Activated CD4-positive, CD25-positive, alpha-beta regulatory T cell treated with anti-CD3 and anti-CD28 coated beads, Interleukin-2, amount 50 U/mL, for 72 hours (primary cell): ENCODE results near the gene PDE10A.

ENCODE experiments used
- DNase-seq: peaks from one replicate; pipeline ENCODE4 v3.0.0; 2021

PDE10A gene

GRCh38 chr6:165677091-165677490 lies 14.1 kb upstream of the PDE10A start:
- DNase-seq: no peak

- no peak for DNase-seq
These were observed 13.5 kb upstream of the PDE10A start for GRCh38 chr6:165676435-165677068.

- DNase-seq: no peak
These were observed 12.1 kb upstream of the PDE10A start for GRCh38 chr6:165675120-165675519.

- DNase-seq: no peak
These were observed 11.4 kb upstream of the PDE10A start for GRCh38 chr6:165674155-165675029.

DNA sequence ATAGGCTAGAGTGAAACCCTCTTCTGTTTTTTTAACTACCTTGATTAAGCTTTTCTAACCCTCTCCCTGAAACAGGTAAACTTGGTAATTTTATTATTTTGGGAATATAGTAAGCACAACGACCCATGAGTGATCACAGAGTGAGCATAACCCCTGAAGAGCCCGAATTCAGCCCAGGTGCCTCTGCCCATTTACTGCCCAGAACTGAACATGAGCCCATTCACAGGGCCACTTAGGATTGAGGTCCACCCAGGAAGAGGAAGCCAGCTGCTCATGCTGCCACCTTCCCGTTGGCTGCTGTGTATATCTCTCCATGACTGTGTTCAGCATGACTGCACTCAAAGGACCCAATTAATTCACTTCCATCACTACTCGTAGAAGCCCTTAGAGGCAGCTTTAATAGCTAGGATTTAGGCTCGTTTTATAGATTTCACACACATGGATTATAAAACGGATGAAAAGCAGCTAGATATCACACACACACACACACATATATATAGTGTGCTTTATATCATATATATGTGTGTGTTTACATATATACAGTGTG lies 8.3 kb upstream of the PDE10A start:
- DNase-seq: no peak

- DNase-seq: no peak
These were observed 5.9 kb upstream of the PDE10A start for GRCh38 chr6:165668951-165669350.

GRCh38 chr6:165665384-165665672 lies 2.3 kb upstream of the PDE10A start:
- DNase-seq: no peak

- DNase-seq: no peak
These were observed 1.7 kb upstream of the PDE10A start for GRCh38 chr6:165664559-165665383.

DNA sequence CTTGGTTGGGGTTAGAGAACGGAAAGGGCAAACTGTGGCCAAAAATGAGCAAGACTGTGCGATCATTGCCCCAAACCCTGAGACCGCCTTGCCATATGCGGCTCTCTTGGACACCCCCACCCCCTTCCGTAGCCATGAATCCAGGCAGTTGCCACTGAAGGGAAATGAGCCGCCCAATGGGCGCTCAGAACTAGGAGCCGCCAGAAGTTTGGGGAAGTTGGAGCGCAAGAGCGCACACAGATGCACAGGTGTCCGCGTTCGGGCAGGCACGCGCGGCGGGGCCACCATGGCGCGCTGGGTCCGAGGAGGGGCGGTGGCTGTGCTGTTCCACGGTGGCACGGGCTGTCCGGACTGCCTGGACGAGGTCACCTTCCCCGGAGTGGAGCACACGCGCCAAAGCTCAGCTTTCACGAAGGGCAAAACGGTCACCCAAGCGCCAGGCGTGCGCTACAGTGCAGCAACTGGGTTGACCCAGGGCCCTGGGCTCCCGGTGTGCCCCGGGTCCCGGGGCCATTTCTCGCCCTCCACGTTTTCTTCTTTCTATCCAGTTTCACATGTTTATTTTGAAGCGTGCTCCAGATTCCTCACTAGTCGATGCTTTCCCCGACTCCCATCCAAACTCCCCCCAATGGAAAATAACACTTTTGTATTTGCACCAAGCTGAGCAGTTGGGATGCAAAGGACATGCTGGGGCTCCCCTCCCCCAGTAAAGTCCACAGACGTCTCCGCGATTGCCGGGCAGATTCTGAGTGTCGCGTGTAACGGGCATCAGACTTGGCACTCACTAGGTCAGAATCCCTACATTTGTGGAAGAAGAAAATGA lies 906 bp upstream of the PDE10A start:
- no peak for DNase-seq

GRCh38 chr6:165663377-165663735 lies 315 bp upstream of the PDE10A start:
- no peak for DNase-seq

DNA sequence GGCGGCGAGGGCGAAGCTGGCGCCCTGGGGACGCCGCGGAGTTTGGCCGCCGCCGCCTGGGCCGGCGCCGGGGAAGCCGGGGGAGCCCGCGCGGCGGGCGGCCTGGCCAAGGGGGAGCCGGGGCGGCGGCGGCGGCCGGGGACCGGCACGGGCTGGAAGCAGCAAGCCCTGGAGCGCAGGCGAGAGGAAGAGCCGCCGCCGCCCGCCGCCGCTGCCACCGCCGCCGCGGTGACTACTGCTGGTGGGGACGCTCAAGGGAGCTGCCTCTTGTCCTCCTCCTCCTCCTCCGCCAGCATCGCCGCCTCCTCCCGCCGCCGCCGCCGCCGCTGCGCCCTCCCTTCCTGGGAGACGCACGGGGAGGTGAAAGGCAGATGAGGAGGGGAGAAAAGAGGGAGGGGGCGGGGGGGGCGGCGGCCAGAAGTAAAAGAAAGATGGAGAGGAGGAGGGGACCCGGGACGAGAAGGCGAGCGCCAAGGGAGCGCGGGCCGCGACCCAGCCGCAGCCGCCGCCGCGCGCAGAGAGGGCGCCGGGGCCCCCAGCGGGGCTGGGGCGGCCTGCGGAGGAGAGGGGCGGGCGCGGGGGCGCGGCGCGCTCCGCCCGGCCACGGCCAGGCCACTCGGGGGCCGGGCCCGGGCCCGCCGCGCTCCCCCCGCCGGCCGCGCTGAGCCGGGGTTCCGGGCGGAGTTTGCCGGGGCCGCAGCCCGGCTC lies 846 bp downstream of the PDE10A start:
- DNase-seq: no peak

GRCh38 chr6:165661664-165662025 lies 1.4 kb downstream of the PDE10A start:
- DNase-seq: no peak

DNA sequence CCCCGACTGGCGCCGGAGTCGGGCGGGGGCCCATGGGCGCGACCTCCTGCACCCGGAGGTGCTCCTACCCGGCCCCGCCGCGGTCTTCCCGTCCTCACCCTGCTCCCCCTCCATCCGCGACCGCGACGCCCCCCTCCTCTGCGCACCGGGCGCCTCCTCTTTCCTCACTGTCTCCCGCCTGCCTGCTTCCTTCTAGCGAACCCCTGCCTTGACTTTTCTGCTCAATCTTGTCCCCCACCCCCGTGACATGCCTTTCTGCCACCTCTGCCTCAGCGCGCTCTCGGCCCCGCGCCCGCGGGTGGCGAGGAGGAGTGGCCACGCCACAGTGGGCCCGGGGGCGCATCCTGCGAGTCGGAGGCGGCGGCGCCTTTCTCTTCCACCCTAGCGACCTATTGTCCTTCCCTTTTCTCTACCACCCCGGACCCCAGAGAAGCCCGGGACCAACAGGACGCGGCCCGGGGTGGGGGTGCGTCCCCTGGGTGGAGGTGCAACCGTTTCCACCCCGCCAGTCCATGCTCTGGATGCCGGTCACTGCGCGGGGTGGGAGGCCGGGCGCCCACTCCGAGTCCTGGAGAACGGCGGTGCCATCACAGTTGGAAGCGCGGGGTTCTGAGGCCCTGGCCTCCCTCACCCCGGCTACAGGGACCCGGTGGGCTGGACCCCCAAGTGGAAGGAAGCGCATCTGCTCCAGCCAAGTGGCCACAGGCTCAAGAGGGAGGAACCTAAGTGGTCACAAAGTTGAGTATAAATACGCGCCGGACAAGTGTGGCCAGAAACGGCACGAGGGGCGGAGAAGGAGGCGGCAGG lies 2.0 kb downstream of the PDE10A start:
- DNase-seq: no peak

GRCh38 chr6:165659945-165660856 lies 2.8 kb downstream of the PDE10A start:
- DNase-seq: no peak

GRCh38 chr6:165658395-165659058 lies 4.5 kb downstream of the PDE10A start:
- DNase-seq: no peak

GRCh38 chr6:165657325-165657680 lies 5.7 kb downstream of the PDE10A start:
- DNase-seq: no peak

GRCh38 chr6:165656581-165657324 lies 6.3 kb downstream of the PDE10A start:
- DNase-seq: no peak

- DNase-seq: no peak
These were observed 7.8 kb downstream of the PDE10A start for GRCh38 chr6:165655191-165655590.

DNA sequence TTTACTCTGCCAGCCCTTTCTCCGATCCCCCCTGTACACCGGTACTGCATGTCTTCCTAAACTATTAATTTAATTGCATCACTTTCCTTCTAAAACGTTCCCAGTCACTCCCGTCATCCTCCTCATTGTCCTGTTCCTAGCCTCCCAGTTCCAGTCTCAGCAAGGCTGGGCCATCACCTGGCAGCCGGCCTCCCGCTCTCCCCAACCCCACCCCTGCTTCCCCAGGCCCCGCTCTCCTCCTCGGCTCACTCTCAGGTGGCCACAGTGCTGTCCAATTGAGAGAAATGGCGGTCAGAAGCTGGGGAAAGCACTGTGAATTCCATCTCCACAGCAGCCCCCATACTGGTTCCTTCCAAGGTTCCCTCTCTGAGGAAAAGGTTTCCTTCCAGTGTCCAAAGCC lies 8.9 kb downstream of the PDE10A start:
- DNase-seq: no peak
